HL-60 (cell line): Measurements from ENCODE around the gene EAF1.
"Not testable (repeated sequence)": the region's sequence is repeated elsewhere in the genome, so short reads cannot be mapped to it uniquely, and the experiment has no call there.

ENCODE experiments used
- DNase-seq, 2 experiments: peaks; one replicate each; pipeline ENCODE4 v3.0.0-alpha.2; 2010 to 2020; ENCODE audit warnings: low read depth in 1 of 2, low spot score in 1 of 2
- H3K27ac ChIP-seq: fragments of 250-450 bp; sonication (Bioruptor Pico); replicated peaks from 2 replicates; pipeline ENCODE4 v1.5.1; 2020; ENCODE audit warnings: mild to moderate bottlenecking, moderate library complexity
- H3K27me3 ChIP-seq: fragments of 250-450 bp; sonication (Bioruptor Pico); 2 replicates; pipeline ENCODE4 v1.5.1; 2021; ENCODE audit warnings: mild to moderate bottlenecking, moderate library complexity; ENCODE audit not compliant: insufficient read depth, poor library complexity, severe bottlenecking
- H3K4me3 ChIP-seq: replicated peaks from 2 replicates; pipeline ENCODE4 v1.5.1; 2011; ENCODE audit warnings: mild to moderate bottlenecking, control low read depth, low read length; ENCODE audit not compliant: insufficient read depth
- GABPA ChIP-seq: IDR thresholded peaks from 2 replicates; pipeline ENCODE4 v1.6.1; 2012; ENCODE audit warnings: low read depth
- POLR2AphosphoS5 ChIP-seq: IDR thresholded peaks from 2 replicates; pipeline ENCODE4 v1.6.1; 2012; ENCODE audit warnings: low read depth
- REST ChIP-seq: IDR thresholded peaks from 2 replicates; pipeline ENCODE4 v1.6.1; 2012; ENCODE audit warnings: low read depth; ENCODE audit not compliant: insufficient replicate concordance
- SPI1 ChIP-seq: IDR thresholded peaks from 2 replicates; pipeline ENCODE4 v1.6.1; 2012; ENCODE audit warnings: low read depth, mild to moderate bottlenecking, borderline replicate concordance
- TF ChIP-seq, protein P1 (sequence below): IDR thresholded peaks from one replicate; pipeline ENCODE4 v1.5.1; 2011; ENCODE audit warnings: low read length, control low read depth, inconsistent platforms; ENCODE audit not compliant: insufficient read depth

Gene EAF1

GRCh38 chr3:15382405-15382923, 44.9 kb upstream of the EAF1 start:
- TF ChIP-seq REST = no peak
- no peak overlapping the region for H3K27ac ChIP-seq
- no peaks in the 10 kb centered on the region for H3K27me3 ChIP-seq
- no peak for DNase-seq
- no peak overlapping the region for H3K4me3 ChIP-seq

- Histone ChIP-seq H3K4me3 (no peak overlapping the region), H3K27ac (no peak overlapping the region), H3K27me3 (no peaks in the 10 kb centered on the region)
- TF ChIP-seq GABPA (no peak), POLR2AphosphoS5 (no peak), SPI1 (no peak), REST (no peak)
- TF ChIP-seq, protein P1, sequence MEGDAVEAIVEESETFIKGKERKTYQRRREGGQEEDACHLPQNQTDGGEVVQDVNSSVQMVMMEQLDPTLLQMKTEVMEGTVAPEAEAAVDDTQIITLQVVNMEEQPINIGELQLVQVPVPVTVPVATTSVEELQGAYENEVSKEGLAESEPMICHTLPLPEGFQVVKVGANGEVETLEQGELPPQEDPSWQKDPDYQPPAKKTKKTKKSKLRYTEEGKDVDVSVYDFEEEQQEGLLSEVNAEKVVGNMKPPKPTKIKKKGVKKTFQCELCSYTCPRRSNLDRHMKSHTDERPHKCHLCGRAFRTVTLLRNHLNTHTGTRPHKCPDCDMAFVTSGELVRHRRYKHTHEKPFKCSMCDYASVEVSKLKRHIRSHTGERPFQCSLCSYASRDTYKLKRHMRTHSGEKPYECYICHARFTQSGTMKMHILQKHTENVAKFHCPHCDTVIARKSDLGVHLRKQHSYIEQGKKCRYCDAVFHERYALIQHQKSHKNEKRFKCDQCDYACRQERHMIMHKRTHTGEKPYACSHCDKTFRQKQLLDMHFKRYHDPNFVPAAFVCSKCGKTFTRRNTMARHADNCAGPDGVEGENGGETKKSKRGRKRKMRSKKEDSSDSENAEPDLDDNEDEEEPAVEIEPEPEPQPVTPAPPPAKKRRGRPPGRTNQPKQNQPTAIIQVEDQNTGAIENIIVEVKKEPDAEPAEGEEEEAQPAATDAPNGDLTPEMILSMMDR = no peak
- no peak for DNase-seq
These were observed 42.7 kb upstream of the EAF1 start for GRCh38 chr3:15384510-15385237.

GRCh38 chr3:15385238-15385695, 42.1 kb upstream of the EAF1 start:
- not testable (repeated sequence) for H3K27ac ChIP-seq, H3K27me3 ChIP-seq, DNase-seq, H3K4me3 ChIP-seq

DNA sequence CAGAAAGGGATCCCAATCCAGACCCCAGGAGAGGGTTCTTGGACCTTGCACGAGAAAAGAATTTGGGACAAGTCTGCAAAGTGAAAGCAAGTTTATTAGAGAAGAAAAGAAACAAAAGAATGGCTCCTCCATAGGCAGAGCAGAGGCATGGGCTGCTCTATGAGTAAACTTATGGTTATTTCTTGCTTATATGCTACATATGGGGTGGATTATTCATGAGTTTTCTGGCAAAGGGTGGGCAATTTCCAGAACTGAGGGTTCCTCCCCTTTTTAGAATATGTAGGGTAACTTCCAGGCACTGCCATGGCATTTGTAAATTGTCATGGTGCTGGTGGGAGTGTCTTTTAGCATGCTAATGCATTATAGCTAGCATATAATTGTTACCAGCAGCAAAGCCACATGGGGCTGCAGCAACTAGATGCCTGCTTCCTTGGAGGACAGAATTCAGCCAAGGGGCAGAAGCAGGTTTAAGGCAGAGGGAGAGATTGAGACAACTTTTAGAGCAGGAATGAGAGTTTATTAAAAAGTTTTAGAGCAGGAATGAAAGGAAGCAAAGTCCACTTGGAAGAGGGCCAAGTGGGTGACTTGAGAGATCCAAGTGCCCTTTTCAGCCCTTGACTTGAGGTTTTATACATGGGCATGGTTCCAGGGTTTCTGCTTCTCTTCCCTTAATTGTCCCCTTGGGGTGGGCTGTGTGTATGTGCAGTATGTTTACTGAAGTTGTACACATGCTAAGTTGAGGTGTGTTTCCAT, 41.3 kb upstream of the EAF1 start:
- no peak overlapping the region for H3K4me3 ChIP-seq
- no peak overlapping the region for H3K27ac ChIP-seq
- DNase-seq = no peak
- TF ChIP-seq REST = no peak
- TF ChIP-seq, protein P1 = no peak
- no peak for TF ChIP-seq SPI1
- no peak for TF ChIP-seq GABPA
- TF ChIP-seq POLR2AphosphoS5 = no peak
- H3K27me3 ChIP-seq = no peaks in the 10 kb centered on the region

GRCh38 chr3:15386654-15386955, 40.8 kb upstream of the EAF1 start:
- not testable (repeated sequence) for DNase-seq, H3K27me3 ChIP-seq, H3K4me3 ChIP-seq, H3K27ac ChIP-seq
